ENCODE data around the gene SRC.

DNA sequence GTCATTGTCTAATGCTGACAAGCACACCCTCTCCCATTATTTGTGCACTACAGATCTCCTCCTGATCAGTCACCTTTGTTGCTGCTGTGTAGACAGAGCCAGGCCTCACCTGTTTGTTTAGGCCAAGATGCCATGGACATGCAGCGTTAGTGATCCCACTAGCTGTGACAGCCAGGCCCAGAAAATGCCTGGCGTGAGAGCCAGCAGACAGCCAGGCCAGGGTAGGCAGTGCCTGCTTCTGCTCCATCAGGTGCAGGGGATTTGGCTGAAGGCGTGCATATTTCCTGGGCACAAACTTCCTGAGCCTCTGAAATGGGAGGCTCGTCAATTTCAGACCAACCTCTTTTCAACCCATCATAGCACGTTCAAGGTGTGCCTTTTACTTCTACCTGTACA is 29.2 kb upstream of the SRC start:
- no peak for TF ChIP-seq ESRRG (CRISPR knock-in tag; IDR thresholded peaks at IDR 0.05)
- TF ChIP-seq, protein P1, sequence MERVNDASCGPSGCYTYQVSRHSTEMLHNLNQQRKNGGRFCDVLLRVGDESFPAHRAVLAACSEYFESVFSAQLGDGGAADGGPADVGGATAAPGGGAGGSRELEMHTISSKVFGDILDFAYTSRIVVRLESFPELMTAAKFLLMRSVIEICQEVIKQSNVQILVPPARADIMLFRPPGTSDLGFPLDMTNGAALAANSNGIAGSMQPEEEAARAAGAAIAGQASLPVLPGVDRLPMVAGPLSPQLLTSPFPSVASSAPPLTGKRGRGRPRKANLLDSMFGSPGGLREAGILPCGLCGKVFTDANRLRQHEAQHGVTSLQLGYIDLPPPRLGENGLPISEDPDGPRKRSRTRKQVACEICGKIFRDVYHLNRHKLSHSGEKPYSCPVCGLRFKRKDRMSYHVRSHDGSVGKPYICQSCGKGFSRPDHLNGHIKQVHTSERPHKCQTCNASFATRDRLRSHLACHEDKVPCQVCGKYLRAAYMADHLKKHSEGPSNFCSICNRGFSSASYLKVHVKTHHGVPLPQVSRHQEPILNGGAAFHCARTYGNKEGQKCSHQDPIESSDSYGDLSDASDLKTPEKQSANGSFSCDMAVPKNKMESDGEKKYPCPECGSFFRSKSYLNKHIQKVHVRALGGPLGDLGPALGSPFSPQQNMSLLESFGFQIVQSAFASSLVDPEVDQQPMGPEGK (CRISPR knock-in tag; IDR thresholded peaks at IDR 0.05; ENCODE audit: borderline replicate concordance): no peak
